Measurements from ENCODE around the gene NUDT19. TPM values are rescaled to one million over a fixed set of nuclear protein-coding genes. Genes with fewer than 3 reads are reported as not detected.

The NUDT19 gene
- total RNA-seq, 4 donors from 2014 or later, result 7.4 to 16.6 (median 12.6) TPM

DNA sequence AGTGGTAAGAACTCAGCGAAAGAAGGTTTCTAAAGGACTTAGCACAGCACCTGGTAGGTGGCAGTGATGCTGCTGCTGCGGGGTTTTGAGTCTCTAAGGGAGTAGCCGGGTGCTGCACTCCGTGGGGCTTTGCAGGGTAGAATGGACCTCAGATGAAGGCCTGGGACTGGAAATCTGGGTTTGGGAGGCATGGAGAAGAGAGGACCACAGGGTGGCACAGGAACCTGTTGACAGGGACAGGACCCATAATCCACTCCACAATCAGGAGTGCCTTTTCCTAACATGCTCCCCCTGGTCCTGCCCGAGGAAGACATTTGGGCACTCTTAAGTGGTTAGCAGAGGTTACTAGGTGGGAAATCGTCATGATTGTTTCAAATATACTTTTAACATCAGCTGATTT, 57.7 kb downstream of the NUDT19 start:
- H3K36me3 ChIP-seq, result no peaks in the 10 kb centered on the region
- TF ChIP-seq POLR2A (IDR thresholded peaks at IDR 0.05), result no peak
- TF ChIP-seq, protein P1, sequence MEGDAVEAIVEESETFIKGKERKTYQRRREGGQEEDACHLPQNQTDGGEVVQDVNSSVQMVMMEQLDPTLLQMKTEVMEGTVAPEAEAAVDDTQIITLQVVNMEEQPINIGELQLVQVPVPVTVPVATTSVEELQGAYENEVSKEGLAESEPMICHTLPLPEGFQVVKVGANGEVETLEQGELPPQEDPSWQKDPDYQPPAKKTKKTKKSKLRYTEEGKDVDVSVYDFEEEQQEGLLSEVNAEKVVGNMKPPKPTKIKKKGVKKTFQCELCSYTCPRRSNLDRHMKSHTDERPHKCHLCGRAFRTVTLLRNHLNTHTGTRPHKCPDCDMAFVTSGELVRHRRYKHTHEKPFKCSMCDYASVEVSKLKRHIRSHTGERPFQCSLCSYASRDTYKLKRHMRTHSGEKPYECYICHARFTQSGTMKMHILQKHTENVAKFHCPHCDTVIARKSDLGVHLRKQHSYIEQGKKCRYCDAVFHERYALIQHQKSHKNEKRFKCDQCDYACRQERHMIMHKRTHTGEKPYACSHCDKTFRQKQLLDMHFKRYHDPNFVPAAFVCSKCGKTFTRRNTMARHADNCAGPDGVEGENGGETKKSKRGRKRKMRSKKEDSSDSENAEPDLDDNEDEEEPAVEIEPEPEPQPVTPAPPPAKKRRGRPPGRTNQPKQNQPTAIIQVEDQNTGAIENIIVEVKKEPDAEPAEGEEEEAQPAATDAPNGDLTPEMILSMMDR (IDR thresholded peaks at IDR 0.05), result no peak

DNA sequence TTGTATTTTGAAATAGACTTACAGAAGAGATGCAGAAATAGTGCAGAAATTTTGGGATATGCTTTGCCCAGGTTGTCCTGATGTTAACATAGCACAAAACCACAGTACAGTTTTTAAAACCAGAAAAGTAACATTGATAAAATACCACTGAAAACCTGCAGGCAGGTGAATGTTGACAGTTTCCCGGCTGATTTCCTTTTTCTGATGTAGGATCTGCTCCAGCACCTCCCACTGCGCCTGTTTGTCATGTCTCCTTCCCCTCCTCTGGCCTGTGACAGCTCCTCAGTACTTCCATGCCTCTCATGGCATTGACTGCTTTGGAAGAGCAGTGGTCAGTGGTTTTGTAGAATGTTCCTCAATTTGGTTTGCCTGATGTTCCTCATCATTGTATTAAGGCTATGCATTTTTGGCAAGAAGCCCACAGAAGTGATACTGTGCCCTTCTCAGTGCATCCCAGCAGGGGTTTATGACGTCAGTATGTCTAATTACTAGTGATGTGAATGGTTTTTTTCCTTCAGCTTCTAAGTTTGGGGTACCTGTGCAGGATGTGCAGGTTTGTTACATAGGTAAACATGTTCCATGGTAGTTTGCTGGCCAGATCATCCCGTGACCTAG, 58.9 kb downstream of the NUDT19 start:
- no peak overlapping the region for H3K27ac ChIP-seq
- H3K9me3 ChIP-seq, result no peaks in the 10 kb centered on the region
- TF ChIP-seq POLR2A (IDR thresholded peaks at IDR 0.05), result no peak
- TF ChIP-seq, protein P1 (IDR thresholded peaks at IDR 0.05), result no peak

More for the DNA sequence above, 57.7 kb downstream of the NUDT19 start:
- Histone ChIP-seq H3K27ac (no peak overlapping the region), H3K4me1 (no peaks in the 10 kb centered on the region), H3K9me3 (no peaks in the 10 kb centered on the region), H3K4me3 (no peak overlapping the region), H3K27me3 (no peaks in the 10 kb centered on the region)
- DNase-seq, result no peak

GRCh38 chr19:32751066-32751465, 59.4 kb downstream of the NUDT19 start:
- no peaks in the 10 kb centered on the region for H3K27me3 ChIP-seq
- no peak overlapping the region for H3K27ac ChIP-seq
- no peaks in the 10 kb centered on the region for H3K9me3 ChIP-seq
- H3K4me3 ChIP-seq, result no peak overlapping the region
- H3K36me3 ChIP-seq, result no peaks in the 10 kb centered on the region
- no peaks in the 10 kb centered on the region for H3K4me1 ChIP-seq
- no peak for DNase-seq
- TF ChIP-seq POLR2A (IDR thresholded peaks at IDR 0.05), result no peak

More for the DNA sequence above, 58.9 kb downstream of the NUDT19 start:
- Histone ChIP-seq H3K36me3 (no peaks in the 10 kb centered on the region), H3K4me1 (no peaks in the 10 kb centered on the region), H3K4me3 (no peak overlapping the region), H3K27me3 (no peaks in the 10 kb centered on the region)
- no peak for DNase-seq

GRCh38 chr19:32757189-32757588, 65.6 kb downstream of the NUDT19 start:
- no peak for TF ChIP-seq POLR2A (IDR thresholded peaks at IDR 0.05)
- TF ChIP-seq, protein P1 (IDR thresholded peaks at IDR 0.05), result no peak
- no peaks in the 10 kb centered on the region for H3K4me1 ChIP-seq
- H3K36me3 ChIP-seq, result no peaks in the 10 kb centered on the region
- H3K27ac ChIP-seq, result no peak overlapping the region
- no peaks in the 10 kb centered on the region for H3K9me3 ChIP-seq
- no peaks in the 10 kb centered on the region for H3K27me3 ChIP-seq
- no peak overlapping the region for H3K4me3 ChIP-seq
- DNase-seq, result no peak

Small RNA genes lying within 50 kb of the gene (small RNA-seq; reads per million reads assigned to genes)
- 0 reads per million in 2 donors for gene RN7SL789P

Other genes starting within 250 kb of the NUDT19 start
- gene PDCD5, start 110.6 kb upstream of the NUDT19 start, total RNA-seq, result 10 to 100 TPM; 32.5 to 80.0 (median 43.3) TPM
- 10 to 100 TPM; 33.2 to 48.0 (median 38.7) TPM for gene ANKRD27, start 16.6 kb upstream of the NUDT19 start, total RNA-seq
- gene RGS9BP, start 16.0 kb upstream of the NUDT19 start, total RNA-seq, result under 1 TPM in 1 of 4 donors, not detected in 3; 0.67 TPM
- 1 to 10 TPM in 1 of 4 donors, not detected in 3; 1.7 TPM for gene TDRD12, start 27.9 kb downstream of the NUDT19 start, total RNA-seq
- gene SLC7A9, start 177.9 kb downstream of the NUDT19 start, total RNA-seq, result 1,000 to 10,000 TPM in 1 of 4 donors, 100 to 1,000 TPM in 2, 10 to 100 TPM in 1; 22.3 to 1,183 (median 609) TPM